SU-DHL-6 (cell line): ENCODE measurements around the gene NDUFA9.

Experiments
- CTCF ChIP-seq: fragments of 200-600 bp; sonication (generic); IDR thresholded peaks from one replicate; pipeline ENCODE4 v1.5.1; 2017; ENCODE audit warnings: antibody characterized with exemption, mild to moderate bottlenecking, low read length, moderate library complexity; ENCODE audit not compliant: insufficient read depth, poor library complexity, severe bottlenecking
- EZH2phosphoT487 ChIP-seq: fragments of 200-600 bp; sonication (generic), shearing (Covaris generic); conservative IDR thresholded peaks from 2 replicates; pipeline ENCODE4 v1.6.1; 2018; ENCODE audit warnings: mild to moderate bottlenecking, antibody characterized with exemption, low read length, moderate library complexity, mixed read lengths

DNA sequence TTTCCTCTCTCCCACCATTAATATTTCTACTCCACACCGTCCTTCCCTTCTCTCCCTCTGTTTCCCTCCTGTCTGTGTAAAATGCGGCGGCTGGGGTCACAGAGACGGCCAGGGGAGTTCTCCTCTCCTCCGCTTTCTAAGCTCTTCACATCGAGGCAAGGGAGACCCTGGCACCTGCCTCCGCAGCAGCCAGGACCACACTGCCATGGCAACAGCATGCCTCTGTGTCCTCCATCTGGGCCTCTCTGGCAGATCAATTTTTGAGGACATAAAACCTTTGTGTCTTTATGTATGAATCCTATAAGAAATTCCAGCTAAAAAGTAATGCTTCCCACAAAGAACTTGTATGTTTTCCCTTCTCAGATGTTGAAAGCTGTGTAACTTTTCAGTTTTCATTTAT lies 45.5 kb upstream of the NDUFA9 start:
- no peak for TF ChIP-seq CTCF
- TF ChIP-seq EZH2phosphoT487: no peak
